Loucy (cell line): ENCODE results near the gene CDH12.

ENCODE experiments used
- H2AFZ ChIP-seq: fragments of 200-600 bp; sonication (generic); 2 replicates; pipeline ENCODE4 v1.6.0; 2016; ENCODE audit warnings: antibody characterized with exemption, mild to moderate bottlenecking, low read length, moderate library complexity
- H3F3A ChIP-seq: fragments of 200-600 bp; 2 replicates; pipeline ENCODE4 v1.6.0; 2016; ENCODE audit warnings: antibody characterized with exemption, low read depth, mild to moderate bottlenecking
- H3K27me3 ChIP-seq: fragments of 200-600 bp; sonication (generic); 2 replicates; pipeline ENCODE4 v1.6.1; 2014; ENCODE audit warnings: low read length, mild to moderate bottlenecking; ENCODE audit not compliant: insufficient read depth, poor library complexity, severe bottlenecking
- H3K36me3 ChIP-seq: fragments of 200-600 bp; sonication (generic); 2 replicates; pipeline ENCODE4 v1.6.1; 2016; ENCODE audit warnings: low read length; ENCODE audit not compliant: insufficient read depth
- H3K4me1 ChIP-seq: fragments of 200-600 bp; sonication (generic); 2 replicates; pipeline ENCODE4 v1.5.1; 2014; ENCODE audit warnings: low read length, mild to moderate bottlenecking; ENCODE audit not compliant: insufficient read depth, poor library complexity, severe bottlenecking
- H3K4me2 ChIP-seq: fragments of 200-600 bp; sonication (generic); 2 replicates; pipeline ENCODE4 v1.6.0; 2014; ENCODE audit warnings: antibody characterized with exemption, low read length, low read depth, mild to moderate bottlenecking; ENCODE audit not compliant: poor library complexity, severe bottlenecking
- H3K4me3 ChIP-seq: fragments of 200-600 bp; sonication (generic); 2 replicates; pipeline ENCODE4 v1.5.1; 2014; ENCODE audit warnings: low read length, mild to moderate bottlenecking, mixed read lengths; ENCODE audit not compliant: poor library complexity, severe bottlenecking
- H3K79me2 ChIP-seq: fragments of 200-600 bp; sonication (generic); 2 replicates; pipeline ENCODE4 v1.6.1; 2014; ENCODE audit warnings: low read length; ENCODE audit not compliant: insufficient read depth
- H3K9ac ChIP-seq: fragments of 200-600 bp; sonication (generic); 2 replicates; pipeline ENCODE4 v1.6.0; 2014; ENCODE audit warnings: mild to moderate bottlenecking, low read depth, low read length, moderate library complexity; ENCODE audit not compliant: poor library complexity, severe bottlenecking
- H3K9me2 ChIP-seq: fragments of 200-600 bp; sonication (generic); replicated peaks from 2 replicates; pipeline ENCODE4 v1.6.1; 2016; ENCODE audit warnings: low read depth, low read length, mixed read lengths
- H3K9me3 ChIP-seq: fragments of 200-600 bp; sonication (generic); 2 replicates; pipeline ENCODE4 v1.6.1; 2014; ENCODE audit warnings: mild to moderate bottlenecking, antibody characterized with exemption, low read length, low read depth; ENCODE audit not compliant: insufficient read depth
- H4K20me1 ChIP-seq: fragments of 200-600 bp; sonication (generic); 2 replicates; pipeline ENCODE4 v1.6.0; 2014; ENCODE audit warnings: antibody characterized with exemption, low read length, mild to moderate bottlenecking; ENCODE audit not compliant: insufficient read depth, poor library complexity, severe bottlenecking
- CTCF ChIP-seq: fragments of 200-600 bp; sonication (generic); conservative IDR thresholded peaks from 2 replicates; pipeline ENCODE4 v1.5.1; 2014; ENCODE audit warnings: mild to moderate bottlenecking, antibody characterized with exemption, low read length
- EZH2phosphoT487 ChIP-seq: fragments of 200-600 bp; IDR thresholded peaks from 2 replicates; pipeline ENCODE4 v1.6.1; 2018; ENCODE audit warnings: antibody characterized with exemption, mild to moderate bottlenecking, moderate library complexity, borderline replicate concordance

CDH12 gene

GRCh38 chr5:22079566-22079965 is 773.6 kb downstream of the CDH12 start:
- no peak overlapping the region for H2AFZ ChIP-seq
- H3K4me3 ChIP-seq, result no peak overlapping the region
- H3K9me3 ChIP-seq, result no peaks in the 10 kb centered on the region
- no peak overlapping the region for H3K4me2 ChIP-seq
- no peaks in the 10 kb centered on the region for H3K27me3 ChIP-seq
- H3K79me2 ChIP-seq, result no peaks in the 10 kb centered on the region
- no peaks in the 10 kb centered on the region for H4K20me1 ChIP-seq
- H3K36me3 ChIP-seq, result no peaks in the 10 kb centered on the region
- no peaks in the 10 kb centered on the region for H3K4me1 ChIP-seq
- no peak overlapping the region for H3K9ac ChIP-seq
- no peaks in the 10 kb centered on the region for H3K9me2 ChIP-seq
- no peak for TF ChIP-seq CTCF
- TF ChIP-seq EZH2phosphoT487, result no peak
- H3F3A ChIP-seq, result no peaks in the 10 kb centered on the region

- H3K79me2 ChIP-seq, result no peaks in the 10 kb centered on the region
- H3K9ac ChIP-seq, result no peak overlapping the region
- TF ChIP-seq CTCF (no peak), EZH2phosphoT487 (no peak)
- H3F3A ChIP-seq, result no peaks in the 10 kb centered on the region
- H4K20me1 ChIP-seq, result no peaks in the 10 kb centered on the region
- H3K9me2 ChIP-seq, result no peaks in the 10 kb centered on the region
- no peaks in the 10 kb centered on the region for H3K27me3 ChIP-seq
- H3K36me3 ChIP-seq, result no peaks in the 10 kb centered on the region
- H2AFZ ChIP-seq, result no peak overlapping the region
- H3K4me1 ChIP-seq, result no peaks in the 10 kb centered on the region
- no peaks in the 10 kb centered on the region for H3K9me3 ChIP-seq
- H3K4me3 ChIP-seq, result no peak overlapping the region
- H3K4me2 ChIP-seq, result no peak overlapping the region
Measured at GRCh38 chr5:22079002-22079401, 774.1 kb downstream of the CDH12 start.

GRCh38 chr5:22076586-22076985 is 776.6 kb downstream of the CDH12 start:
- no peaks in the 10 kb centered on the region for H3K27me3 ChIP-seq
- H3K9ac ChIP-seq, result no peak overlapping the region
- H3K4me2 ChIP-seq, result no peak overlapping the region
- H3F3A ChIP-seq, result no peaks in the 10 kb centered on the region
- H3K9me3 ChIP-seq, result no peaks in the 10 kb centered on the region
- no peak overlapping the region for H2AFZ ChIP-seq
- no peaks in the 10 kb centered on the region for H3K4me1 ChIP-seq
- H4K20me1 ChIP-seq, result no peaks in the 10 kb centered on the region
- no peak for TF ChIP-seq CTCF
- no peak for TF ChIP-seq EZH2phosphoT487
- H3K79me2 ChIP-seq, result no peaks in the 10 kb centered on the region
- no peaks in the 10 kb centered on the region for H3K9me2 ChIP-seq
- no peak overlapping the region for H3K4me3 ChIP-seq
- H3K36me3 ChIP-seq, result no peaks in the 10 kb centered on the region
